NCI-H526 (cell line): ENCODE data around the gene TUBB1.
"Not testable (repeated sequence)": the region's sequence is repeated elsewhere in the genome, so short reads cannot be mapped to it uniquely, and the experiment has no call there.

Experiments used
- DNase-seq, 2 experiments: peaks; one replicate each; lab custom pipeline; 2025; lab: John Stamatoyannopoulos, UW

Gene TUBB1

GRCh38 chr20:59006167-59006863 lies 12.9 kb upstream of the TUBB1 start:
- no peak for DNase-seq

GRCh38 chr20:59006864-59007664 lies 12.2 kb upstream of the TUBB1 start, which contains the start of gene CTSZ:
Gene CTSZ, minus strand, starts transcription at chr20:59007254. Its CDS starts 126 bp downstream, at chr20:59007128.
- DNase-seq = no peak

GRCh38 chr20:59007665-59008511 lies 11.3 kb upstream of the TUBB1 start:
- DNase-seq = no peak

- no peak for DNase-seq
Measured at GRCh38 chr20:59008715-59009336, 10.4 kb upstream of the TUBB1 start.

- DNase-seq = no peak
Measured at GRCh38 chr20:59010321-59010994, 8.8 kb upstream of the TUBB1 start.

- no peak for DNase-seq
Measured at GRCh38 chr20:59010995-59011873, 8.0 kb upstream of the TUBB1 start.

GRCh38 chr20:59011874-59012157 lies 7.4 kb upstream of the TUBB1 start:
- not testable (repeated sequence) for DNase-seq

GRCh38 chr20:59013031-59013951 lies 5.9 kb upstream of the TUBB1 start:
- DNase-seq = no peak

- no peak for DNase-seq
Measured at GRCh38 chr20:59013959-59014608, 5.1 kb upstream of the TUBB1 start.

GRCh38 chr20:59014680-59015389 lies 4.4 kb upstream of the TUBB1 start:
- DNase-seq = no peak

- no peak for DNase-seq
Measured at GRCh38 chr20:59015411-59015810, 3.8 kb upstream of the TUBB1 start.

GRCh38 chr20:59015812-59016711 lies 3.2 kb upstream of the TUBB1 start:
- DNase-seq = no peak

GRCh38 chr20:59016795-59017492 lies 2.3 kb upstream of the TUBB1 start:
- DNase-seq = no peak

- DNase-seq = no peak
Measured at GRCh38 chr20:59017493-59018231, 1.6 kb upstream of the TUBB1 start.

GRCh38 chr20:59018817-59019216 lies 412 bp upstream of the TUBB1 start:
- no peak for DNase-seq
